ENCODE results near the gene ACBD6. TPM values are rescaled to one million over a fixed set of nuclear protein-coding genes. Genes with fewer than 3 reads are reported as not detected.

The ACBD6 gene
- total RNA-seq, 1 donor from 2014 or later = 73.2 TPM

- DNase-seq (ENCODE audit: low read depth) = peak; percentile 79
- no peak overlapping the region for H3K4me3 ChIP-seq (ENCODE audit: low read depth, low read length)
- no peak for TF ChIP-seq CTCF (IDR thresholded peaks at IDR 0.05; ENCODE audit: insufficient read depth, low read length, poor library complexity, severe bottlenecking)
These were observed 28.1 kb upstream of the ACBD6 start for GRCh38 chr1:180530501-180530900.

GRCh38 chr1:180528868-180529470, 26.6 kb upstream of the ACBD6 start:
- Histone ChIP-seq H3K27me3 (ENCODE audit: control insufficient read depth, insufficient read depth, low read length) (no peaks in the 10 kb centered on the region), H3K36me3 (ENCODE audit: control insufficient read depth, insufficient read depth, low read length) (no peaks in the 10 kb centered on the region), H3K4me3 (ENCODE audit: low read depth, low read length) (no peak overlapping the region)
- DNase-seq (ENCODE audit: low read depth) = no peak
- TF ChIP-seq CTCF (IDR thresholded peaks at IDR 0.05; ENCODE audit: insufficient read depth, low read length, poor library complexity, severe bottlenecking) = no peak

More at GRCh38 chr1:180530501-180530900, 28.1 kb upstream of the ACBD6 start:
- H3K27me3 ChIP-seq (ENCODE audit: control insufficient read depth, insufficient read depth, low read length) = no peaks in the 10 kb centered on the region
- no peaks in the 10 kb centered on the region for H3K36me3 ChIP-seq (ENCODE audit: control insufficient read depth, insufficient read depth, low read length)

GRCh38 chr1:180527101-180527669, 24.8 kb upstream of the ACBD6 start:
- Histone ChIP-seq H3K36me3 (ENCODE audit: control insufficient read depth, insufficient read depth, low read length) (no peaks in the 10 kb centered on the region), H3K27me3 (ENCODE audit: control insufficient read depth, insufficient read depth, low read length) (no peaks in the 10 kb centered on the region), H3K4me3 (ENCODE audit: low read depth, low read length) (no peak overlapping the region)
- DNase-seq (ENCODE audit: low read depth) = no peak
- no peak for TF ChIP-seq CTCF (IDR thresholded peaks at IDR 0.05; ENCODE audit: insufficient read depth, low read length, poor library complexity, severe bottlenecking)

- DNase-seq (ENCODE audit: low read depth) = no peak
- Histone ChIP-seq H3K27me3 (ENCODE audit: control insufficient read depth, insufficient read depth, low read length) (no peaks in the 10 kb centered on the region), H3K4me3 (ENCODE audit: low read depth, low read length) (no peak overlapping the region), H3K36me3 (ENCODE audit: control insufficient read depth, insufficient read depth, low read length) (no peaks in the 10 kb centered on the region)
- TF ChIP-seq CTCF (IDR thresholded peaks at IDR 0.05; ENCODE audit: insufficient read depth, low read length, poor library complexity, severe bottlenecking) = no peak
These were observed 23.3 kb upstream of the ACBD6 start for GRCh38 chr1:180525715-180526039.

- DNase-seq (ENCODE audit: low read depth) = no peak
- no peak for TF ChIP-seq CTCF (IDR thresholded peaks at IDR 0.05; ENCODE audit: insufficient read depth, low read length, poor library complexity, severe bottlenecking)
- H3K27me3 ChIP-seq (ENCODE audit: control insufficient read depth, insufficient read depth, low read length) = no peaks in the 10 kb centered on the region
These were observed 22.7 kb upstream of the ACBD6 start for GRCh38 chr1:180524915-180525714.

More at GRCh38 chr1:180524915-180525714, 22.7 kb upstream of the ACBD6 start:
- Histone ChIP-seq H3K36me3 (ENCODE audit: control insufficient read depth, insufficient read depth, low read length) (no peaks in the 10 kb centered on the region), H3K4me3 (ENCODE audit: low read depth, low read length) (no peak overlapping the region)
